Measurements from ENCODE around the gene FNBP1.

DNA sequence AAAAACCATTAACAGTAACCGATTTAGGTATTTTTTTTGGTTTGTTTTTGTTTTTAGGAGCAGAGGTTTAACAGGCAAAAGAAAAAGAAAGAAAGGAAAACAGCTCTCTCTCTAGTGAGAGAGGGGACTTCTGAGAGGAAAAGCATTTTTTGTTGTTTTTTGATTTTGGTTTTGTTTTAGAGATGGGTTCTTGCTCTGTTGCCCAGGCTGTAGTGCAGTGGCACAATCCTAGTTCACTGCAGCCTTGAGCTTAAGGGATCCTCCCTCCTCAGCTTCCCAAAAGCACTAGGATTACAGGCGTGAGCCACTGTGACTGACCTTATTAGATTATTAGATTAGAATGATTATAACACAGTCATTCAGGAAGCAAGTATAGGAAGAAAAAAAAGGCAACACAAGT is 197.6 kb downstream of the FNBP1 start:
- TF ChIP-seq, protein P1, sequence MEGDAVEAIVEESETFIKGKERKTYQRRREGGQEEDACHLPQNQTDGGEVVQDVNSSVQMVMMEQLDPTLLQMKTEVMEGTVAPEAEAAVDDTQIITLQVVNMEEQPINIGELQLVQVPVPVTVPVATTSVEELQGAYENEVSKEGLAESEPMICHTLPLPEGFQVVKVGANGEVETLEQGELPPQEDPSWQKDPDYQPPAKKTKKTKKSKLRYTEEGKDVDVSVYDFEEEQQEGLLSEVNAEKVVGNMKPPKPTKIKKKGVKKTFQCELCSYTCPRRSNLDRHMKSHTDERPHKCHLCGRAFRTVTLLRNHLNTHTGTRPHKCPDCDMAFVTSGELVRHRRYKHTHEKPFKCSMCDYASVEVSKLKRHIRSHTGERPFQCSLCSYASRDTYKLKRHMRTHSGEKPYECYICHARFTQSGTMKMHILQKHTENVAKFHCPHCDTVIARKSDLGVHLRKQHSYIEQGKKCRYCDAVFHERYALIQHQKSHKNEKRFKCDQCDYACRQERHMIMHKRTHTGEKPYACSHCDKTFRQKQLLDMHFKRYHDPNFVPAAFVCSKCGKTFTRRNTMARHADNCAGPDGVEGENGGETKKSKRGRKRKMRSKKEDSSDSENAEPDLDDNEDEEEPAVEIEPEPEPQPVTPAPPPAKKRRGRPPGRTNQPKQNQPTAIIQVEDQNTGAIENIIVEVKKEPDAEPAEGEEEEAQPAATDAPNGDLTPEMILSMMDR (IDR thresholded peaks at IDR 0.05), result no peak
- no peak for TF ChIP-seq EZH2 (IDR thresholded peaks at IDR 0.05)
- no peak for TF ChIP-seq EZH2phosphoT487 (IDR thresholded peaks at IDR 0.05)
